SJCRH30 (cell line): ENCODE measurements around the gene TMEM91. TPM values are rescaled to one million over a fixed set of nuclear protein-coding genes. Genes with fewer than 3 reads are reported as not detected.

ENCODE experiments used
- total RNA-seq: library from RNA; depleted of rRNA; stranded (reverse); fragments of >200 nt; shearing (Covaris generic); gene quantifications from 2 replicates; pipeline ENCODE4 v1.2.3, GENCODE V29; 2014; rRNA removed

TMEM91 gene
- total RNA-seq, 1 experiment from 2014 or later, result 1.6 TPM

Other genes starting within 250 kb of the TMEM91 start
- gene CYP2S1, start 183.3 kb upstream of the TMEM91 start, total RNA-seq, result not detected in 2 replicates
- 24.1 and 25.1 TPM in 2 replicates for gene AXL, start 157.3 kb upstream of the TMEM91 start, total RNA-seq
- 260 and 274 TPM in 2 replicates for gene HNRNPUL1, start 112.2 kb upstream of the TMEM91 start, total RNA-seq
- 19.6 and 20.0 TPM in 2 replicates for gene CCDC97, start 66.4 kb upstream of the TMEM91 start, total RNA-seq
- gene TGFB1, start 22.6 kb upstream of the TMEM91 start, total RNA-seq, result 11.0 and 12.7 TPM in 2 replicates
- 2.8 and 2.9 TPM in 2 replicates for gene B9D2, start 12.4 kb upstream of the TMEM91 start, total RNA-seq
- 59.9 and 68.6 TPM in 2 replicates for gene EXOSC5, start 20.8 kb downstream of the TMEM91 start, total RNA-seq
- gene BCKDHA, start 21.3 kb downstream of the TMEM91 start, total RNA-seq, result 59.3 and 64.2 TPM in 2 replicates
- gene B3GNT8, start 50.8 kb downstream of the TMEM91 start, total RNA-seq, result 10.6 TPM in 2 replicates
- gene DMAC2, start 63.4 kb downstream of the TMEM91 start, total RNA-seq, result 88.6 and 91.7 TPM in 2 replicates
- gene ERICH4, start 66.6 kb downstream of the TMEM91 start, total RNA-seq, result not detected in 2 replicates
- gene CEACAM21, start 199.6 kb downstream of the TMEM91 start, total RNA-seq, result 5.5 and 5.6 TPM in 2 replicates